Measurements from ENCODE around the gene NME4.

- TF ChIP-seq, protein P1, sequence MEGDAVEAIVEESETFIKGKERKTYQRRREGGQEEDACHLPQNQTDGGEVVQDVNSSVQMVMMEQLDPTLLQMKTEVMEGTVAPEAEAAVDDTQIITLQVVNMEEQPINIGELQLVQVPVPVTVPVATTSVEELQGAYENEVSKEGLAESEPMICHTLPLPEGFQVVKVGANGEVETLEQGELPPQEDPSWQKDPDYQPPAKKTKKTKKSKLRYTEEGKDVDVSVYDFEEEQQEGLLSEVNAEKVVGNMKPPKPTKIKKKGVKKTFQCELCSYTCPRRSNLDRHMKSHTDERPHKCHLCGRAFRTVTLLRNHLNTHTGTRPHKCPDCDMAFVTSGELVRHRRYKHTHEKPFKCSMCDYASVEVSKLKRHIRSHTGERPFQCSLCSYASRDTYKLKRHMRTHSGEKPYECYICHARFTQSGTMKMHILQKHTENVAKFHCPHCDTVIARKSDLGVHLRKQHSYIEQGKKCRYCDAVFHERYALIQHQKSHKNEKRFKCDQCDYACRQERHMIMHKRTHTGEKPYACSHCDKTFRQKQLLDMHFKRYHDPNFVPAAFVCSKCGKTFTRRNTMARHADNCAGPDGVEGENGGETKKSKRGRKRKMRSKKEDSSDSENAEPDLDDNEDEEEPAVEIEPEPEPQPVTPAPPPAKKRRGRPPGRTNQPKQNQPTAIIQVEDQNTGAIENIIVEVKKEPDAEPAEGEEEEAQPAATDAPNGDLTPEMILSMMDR (IDR thresholded peaks at IDR 0.05 in 2 of 3, conservative IDR thresholded peaks at IDR 0.05 in 1 of 3; ENCODE audit: borderline replicate concordance in 1 of 3, insufficient read depth in 1 of 3, low read depth in 2 of 3, low read length in 2 of 3): no peak
- TF ChIP-seq POLR2AphosphoS5 (IDR thresholded peaks at IDR 0.05; ENCODE audit: low read depth, low read length): no peak
- no peak for TF ChIP-seq POLR2A (IDR thresholded peaks at IDR 0.05; ENCODE audit: borderline replicate concordance, extremely low read depth, insufficient read depth, insufficient read length)
- TF ChIP-seq, protein P2, sequence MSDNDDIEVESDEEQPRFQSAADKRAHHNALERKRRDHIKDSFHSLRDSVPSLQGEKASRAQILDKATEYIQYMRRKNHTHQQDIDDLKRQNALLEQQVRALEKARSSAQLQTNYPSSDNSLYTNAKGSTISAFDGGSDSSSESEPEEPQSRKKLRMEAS (IDR thresholded peaks at IDR 0.05): no peak
- no peak for TF ChIP-seq EZH2 (IDR thresholded peaks at IDR 0.05)
- TF ChIP-seq SIN3A (IDR thresholded peaks at IDR 0.05; ENCODE audit: low read depth): no peak
Observed at GRCh38 chr16:369866-370436, 27.0 kb upstream of the NME4 start.

All from HCT116 (cell line).